NCI-H2107 treated with DMSO at 0.1 percent for 48 hours (cell line): ENCODE measurements around the gene RAB20.
"Not testable (repeated sequence)": the region's sequence is repeated elsewhere in the genome, so short reads cannot be mapped to it uniquely, and the experiment has no call there.

ENCODE experiments used
- DNase-seq: peaks from one replicate; lab custom pipeline; 2025; ENCODE audit not compliant: unreplicated experiment; lab: John Stamatoyannopoulos, UW

The RAB20 gene

DNA sequence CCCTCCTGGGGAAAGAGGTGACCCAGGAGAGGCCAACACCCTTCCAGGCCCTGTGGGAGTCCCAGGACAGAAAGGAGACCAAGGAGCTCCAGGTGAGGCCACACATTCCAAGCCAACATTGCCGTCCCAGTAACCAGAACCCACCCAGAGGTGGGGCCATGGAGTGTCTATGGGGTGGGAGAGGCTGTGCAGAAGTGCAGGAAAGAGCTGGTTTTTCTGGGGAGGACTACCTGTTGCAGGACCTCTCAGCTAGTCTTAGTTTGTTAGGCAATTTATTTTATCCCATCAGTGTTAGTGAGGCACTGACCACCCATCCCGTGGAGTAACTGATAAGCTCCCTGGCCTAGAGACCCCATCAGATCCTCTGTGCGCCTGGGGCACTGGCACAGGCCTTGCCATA, 66.1 kb downstream of the RAB20 start:
- no peak for DNase-seq

DNA sequence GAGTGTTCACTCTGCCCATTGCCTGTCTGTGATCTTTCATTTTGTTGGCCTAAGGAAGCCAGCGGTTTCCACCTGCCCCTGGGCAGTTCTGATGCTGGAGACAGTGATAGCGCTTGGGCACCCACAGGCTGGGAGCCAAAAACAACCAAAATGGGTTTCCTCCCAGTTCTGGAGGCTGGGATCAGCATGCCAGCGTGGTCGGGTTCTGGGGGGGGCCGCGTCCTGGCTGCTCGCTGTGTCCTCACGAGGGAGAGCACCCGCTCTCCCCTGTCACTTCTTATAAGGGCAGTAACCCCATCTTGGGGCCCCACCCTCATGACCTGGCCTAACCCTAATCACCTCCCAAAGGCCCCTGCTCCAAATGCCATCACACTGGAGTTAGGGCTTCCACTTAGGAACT, 67.9 kb downstream of the RAB20 start:
- DNase-seq = no peak

DNA sequence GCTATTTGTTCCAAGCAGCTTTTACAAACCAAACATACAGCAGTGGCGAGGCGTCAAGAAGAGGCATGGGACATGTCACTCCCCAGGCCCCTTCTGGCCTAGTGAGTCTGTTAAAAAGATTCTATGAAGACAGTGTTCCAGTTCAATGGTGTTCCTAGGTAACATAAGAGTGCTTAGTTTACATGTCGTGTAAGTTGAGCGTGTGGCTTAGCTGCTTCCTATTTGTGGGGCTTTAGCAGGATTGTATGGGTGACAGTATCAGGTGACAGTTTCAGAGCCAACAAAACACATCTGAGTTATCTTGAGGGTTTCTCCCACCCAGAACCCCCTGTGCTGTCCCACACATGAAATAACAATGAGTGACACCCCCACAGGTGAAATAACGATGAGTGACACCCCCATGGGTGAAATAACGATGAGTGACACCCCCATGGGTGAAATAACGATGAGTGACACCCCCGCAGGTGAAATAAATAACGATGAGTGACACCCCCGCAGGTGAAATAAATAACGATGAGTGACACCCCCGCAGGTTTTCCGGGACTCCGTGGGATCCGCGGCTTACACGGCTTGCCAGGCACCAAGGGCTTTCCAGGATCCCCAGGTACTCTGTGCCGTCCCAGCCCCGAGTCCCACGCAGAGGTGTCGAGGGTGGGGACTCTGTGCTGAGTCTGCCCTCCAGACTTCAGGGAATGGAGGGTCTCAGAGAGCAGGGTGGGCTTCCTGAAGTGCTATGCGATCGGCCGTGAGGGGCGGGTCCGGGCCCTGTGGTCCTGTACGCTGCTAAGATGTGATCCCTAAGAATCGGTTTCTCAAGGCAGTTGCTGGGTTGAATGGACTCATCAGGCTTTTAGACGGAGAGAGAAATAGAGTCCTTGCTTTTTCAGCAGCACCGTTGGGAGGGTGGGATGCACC, 68.6 kb downstream of the RAB20 start:
- peak; percentile 37 for DNase-seq

DNA sequence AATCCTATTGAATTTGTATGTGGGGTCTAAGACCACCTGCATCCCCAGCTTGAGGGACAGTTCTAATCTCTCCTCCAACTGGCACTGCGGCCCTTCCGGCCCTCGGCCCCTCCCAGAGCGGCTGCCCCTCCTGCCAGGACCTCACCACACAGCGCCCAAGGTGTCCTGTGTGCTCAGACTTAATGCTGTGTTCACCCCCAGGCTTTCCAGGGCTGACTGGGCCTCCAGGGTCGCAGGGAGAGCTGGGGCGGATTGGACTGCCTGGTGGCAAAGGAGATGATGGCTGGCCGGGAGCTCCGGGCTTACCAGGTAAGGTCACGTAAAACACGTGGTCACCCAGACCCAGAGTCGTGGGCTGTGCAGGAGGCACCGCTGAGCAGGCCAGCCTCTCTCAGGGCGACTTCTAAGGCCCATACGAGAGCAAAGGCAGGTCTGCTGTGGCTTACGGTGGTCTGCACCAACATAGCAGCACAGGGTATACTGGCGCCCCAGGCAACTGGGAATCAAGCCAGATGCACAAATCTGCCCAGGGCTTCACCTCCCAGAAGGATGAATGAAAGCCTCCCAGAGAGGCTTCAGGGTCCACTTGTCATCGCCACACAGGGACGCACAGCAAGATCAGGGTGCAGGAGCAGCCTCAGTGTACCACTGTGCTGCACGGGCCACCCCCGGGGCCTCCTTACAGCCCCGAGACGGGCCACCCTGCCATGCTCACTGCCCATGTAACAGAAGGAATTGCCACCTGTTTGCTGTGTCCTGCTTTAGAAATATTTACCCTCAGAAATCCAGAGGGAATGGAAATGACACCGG, 69.4 kb downstream of the RAB20 start:
- no peak for DNase-seq

DNA sequence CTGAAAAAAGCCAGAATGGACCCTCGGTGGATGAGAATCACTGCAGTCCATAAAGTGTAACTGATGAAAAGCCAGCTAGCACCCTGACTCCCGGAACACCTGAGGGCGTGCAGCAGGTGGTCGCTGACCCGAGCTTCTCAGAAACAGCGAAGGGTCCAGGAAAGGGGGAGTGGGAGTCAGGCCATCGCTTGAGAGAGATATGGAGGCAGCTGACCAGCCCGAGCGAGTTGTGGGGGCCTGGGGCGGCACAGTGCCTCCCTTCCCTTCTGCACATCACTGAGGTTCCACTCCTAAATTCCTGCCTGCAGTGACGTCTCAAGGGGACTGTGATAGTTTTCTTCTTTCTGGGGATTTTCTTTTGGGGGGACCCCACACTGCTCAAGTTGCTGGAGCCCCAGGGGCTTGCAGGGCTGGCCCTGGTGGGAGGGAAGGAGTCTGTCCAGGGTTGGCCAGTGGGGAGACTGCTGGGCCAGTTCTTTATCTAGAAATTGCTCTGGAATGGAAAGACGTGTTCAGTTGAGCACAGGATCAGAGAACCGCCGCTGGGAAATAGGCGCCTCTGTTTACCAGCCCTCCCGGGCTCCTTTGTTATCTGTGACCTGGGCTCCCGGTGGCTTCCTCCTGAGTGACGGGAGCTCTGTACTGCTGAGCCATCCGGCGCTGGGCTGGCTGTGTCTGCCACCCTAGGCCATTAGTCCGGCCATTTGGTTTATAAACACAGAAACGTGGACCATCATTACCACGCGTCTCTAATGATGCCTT, 71.3 kb downstream of the RAB20 start:
- no peak for DNase-seq

DNA sequence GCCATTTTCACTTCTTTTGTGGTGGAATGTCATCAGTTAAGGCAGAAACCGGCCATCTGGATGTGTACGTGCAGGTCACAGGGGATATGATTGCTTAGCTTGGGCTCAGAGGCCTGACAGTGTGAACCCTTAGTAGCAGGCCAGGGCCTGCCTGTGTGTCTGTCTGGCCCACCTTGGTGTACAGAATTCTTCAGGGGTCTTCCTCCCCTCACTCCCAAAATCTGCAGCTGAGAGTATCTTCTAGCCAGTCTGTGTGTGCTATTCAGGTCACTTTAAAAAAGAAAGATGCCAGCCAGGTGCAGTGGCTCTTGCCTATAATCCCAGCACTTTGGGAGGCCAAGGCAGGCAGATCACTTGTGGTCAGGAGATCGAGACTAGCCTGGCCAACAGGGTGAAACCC, 74.6 kb downstream of the RAB20 start:
- not testable (repeated sequence) for DNase-seq

DNA sequence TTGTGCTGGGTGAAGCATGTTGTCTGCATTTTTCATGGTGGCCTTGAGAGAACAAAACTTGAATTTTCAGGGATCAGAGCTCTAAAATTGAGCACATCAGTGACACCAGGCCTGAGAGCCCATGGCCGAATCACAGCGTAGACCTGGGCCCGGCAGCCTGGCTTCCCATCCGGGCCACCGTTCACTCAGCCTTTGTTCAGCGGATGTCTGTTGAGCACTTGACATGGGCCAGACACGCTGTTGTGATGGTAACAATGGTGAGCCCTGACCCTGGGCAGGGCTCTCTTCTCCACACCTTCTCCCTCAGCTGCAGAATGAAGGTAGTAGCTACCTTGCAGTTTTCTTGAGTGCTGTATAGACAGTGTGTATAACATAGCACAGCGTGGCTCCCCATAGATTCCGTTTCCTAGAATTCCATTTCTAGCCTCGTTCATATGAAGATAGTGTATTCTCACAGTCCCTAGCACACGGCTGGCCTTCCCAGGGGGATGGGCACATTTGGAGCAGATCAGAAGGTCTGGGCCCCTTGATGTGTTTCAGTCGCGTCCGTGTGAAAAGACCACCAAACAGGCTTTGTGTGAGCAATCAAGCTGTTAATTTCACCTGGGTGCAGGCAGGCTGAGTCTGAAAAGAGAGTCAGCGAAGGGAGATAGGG, 75.3 kb downstream of the RAB20 start:
- no peak for DNase-seq

DNA sequence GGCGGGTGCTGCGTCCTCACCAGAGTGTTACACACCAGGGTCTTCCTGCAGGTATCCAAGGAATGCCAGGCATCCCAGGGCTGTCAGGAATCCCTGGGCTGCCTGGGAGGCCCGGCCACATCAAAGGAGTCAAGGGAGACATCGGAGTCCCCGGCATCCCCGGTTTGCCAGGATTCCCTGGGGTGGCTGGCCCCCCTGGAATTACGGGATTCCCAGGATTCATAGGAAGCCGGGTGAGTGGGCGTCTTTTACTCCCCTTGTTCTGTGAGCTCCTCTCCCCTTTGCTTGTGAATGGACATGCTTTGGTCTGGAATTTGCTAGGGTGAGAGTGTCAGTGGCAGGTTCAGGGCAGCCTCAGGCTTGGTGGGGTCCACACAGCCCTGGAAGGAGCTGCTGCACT, 75.9 kb downstream of the RAB20 start:
- DNase-seq = no peak

DNA sequence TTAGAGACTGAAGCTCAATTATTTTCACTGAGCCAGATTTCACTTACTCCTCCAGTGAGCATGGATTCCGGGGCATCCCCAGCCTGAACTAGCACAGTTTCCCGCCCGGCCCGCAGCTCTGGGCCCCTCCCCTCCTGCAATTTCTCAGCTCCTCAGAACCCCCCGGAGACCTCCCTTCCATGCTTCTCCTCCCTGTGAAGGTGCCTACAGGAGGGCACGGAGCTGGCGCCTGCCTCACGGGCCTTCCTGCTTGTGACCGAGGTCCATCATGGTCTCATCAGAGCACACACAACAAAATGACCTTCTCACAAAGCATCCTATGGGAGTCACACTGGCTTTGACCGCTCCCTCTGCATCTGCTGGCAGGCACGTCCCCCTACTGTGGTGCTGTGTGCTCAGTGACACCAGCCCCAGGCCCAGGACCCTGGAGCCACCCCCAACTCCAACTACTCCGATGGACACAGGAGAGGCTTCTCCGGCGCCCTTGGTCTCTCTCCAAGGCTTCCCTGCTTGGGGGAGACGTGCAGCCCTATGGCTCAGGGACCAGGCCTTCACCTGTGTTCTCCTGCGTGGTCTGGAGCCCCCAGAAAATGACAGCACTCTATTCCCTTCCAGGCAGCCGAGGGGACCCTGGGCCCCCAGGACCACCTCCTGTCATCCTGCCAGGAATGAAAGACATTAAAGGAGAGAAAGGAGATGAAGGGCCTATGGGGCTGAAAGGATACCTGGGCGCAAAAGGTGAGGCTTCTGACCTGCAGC, 77.1 kb downstream of the RAB20 start:
- DNase-seq = no peak

DNA sequence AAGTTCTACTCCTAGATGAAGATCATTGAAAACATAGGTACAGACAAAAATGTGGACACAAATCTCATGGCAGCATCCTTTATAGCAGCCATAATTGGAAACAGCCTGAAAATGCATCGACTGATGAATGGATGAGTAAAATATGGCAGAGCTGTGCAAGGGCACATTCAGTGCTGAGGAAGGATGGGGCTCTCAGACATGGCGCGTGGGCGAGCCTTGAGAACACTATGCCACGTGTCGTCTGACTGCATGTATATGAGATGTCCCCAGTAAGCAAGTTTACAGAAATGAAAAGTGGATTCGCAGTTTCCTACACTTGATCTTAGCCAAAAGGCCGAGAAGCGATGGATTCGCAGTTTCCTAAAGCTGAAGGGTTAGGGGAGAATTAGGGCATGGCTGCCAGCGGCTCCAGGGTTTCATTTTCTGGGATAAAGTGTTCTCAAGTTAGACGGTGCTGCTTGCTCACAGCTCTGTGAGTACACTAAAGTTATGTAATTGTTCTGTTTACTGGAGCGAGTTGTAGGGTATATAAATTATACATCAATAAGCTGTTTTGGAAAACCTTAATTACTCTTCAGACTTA, 78.0 kb downstream of the RAB20 start:
- no peak for DNase-seq

DNA sequence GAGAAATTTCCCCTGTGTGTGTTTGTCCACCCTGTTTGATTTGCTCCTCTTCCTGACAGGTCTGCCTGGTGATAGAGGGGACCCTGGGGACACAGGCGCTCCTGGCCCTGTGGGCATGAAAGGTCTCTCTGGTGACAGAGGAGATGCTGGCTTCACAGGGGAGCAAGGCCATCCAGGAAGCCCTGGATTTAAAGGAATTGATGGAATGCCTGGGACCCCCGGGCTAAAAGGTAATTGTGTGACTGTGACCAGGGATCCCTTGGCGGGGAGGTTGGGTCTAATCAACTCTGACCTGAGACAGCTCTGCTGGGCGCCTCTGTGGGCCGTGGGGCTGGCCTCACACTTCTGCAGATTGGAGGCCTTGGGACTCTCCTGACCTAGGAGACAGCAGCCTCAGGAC, 81.4 kb downstream of the RAB20 start:
- no peak for DNase-seq

DNA sequence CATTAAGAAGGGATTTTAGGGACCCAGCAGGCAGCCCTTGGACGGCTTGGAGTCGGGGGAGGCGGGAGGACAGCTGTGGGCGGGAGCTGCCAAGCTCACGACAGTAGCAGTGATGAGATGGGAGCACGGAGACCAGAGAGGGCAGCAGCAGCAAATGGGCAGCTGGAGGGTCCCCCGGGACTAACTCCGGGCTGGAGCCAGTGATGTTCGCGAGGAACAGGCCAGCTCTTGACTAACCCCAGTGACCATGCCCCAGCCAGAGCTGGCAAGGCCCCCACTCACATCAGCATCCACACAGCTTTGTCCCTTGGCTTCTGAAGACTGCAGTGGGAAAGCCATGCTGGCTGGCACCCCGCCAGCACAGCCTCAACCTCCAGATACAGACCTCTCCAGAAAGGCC, 81.9 kb downstream of the RAB20 start:
- no peak for DNase-seq

DNA sequence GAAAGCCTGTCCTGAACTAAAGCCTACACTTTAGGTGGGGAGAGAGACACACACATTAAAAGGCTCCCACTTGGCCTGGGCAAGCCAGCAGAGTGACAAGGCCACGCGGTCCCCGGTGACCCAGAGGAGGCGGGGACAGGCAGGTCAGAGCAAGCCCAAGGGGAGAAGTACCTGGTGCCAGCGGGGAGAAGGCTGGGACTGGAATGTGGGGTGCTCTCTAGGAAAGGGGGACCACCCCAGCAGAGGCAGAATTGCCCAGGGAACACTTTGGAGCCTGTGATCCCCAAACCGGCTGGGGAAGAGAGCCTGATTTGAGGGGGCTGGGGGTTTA, 82.3 kb downstream of the RAB20 start:
- no peak for DNase-seq

DNA sequence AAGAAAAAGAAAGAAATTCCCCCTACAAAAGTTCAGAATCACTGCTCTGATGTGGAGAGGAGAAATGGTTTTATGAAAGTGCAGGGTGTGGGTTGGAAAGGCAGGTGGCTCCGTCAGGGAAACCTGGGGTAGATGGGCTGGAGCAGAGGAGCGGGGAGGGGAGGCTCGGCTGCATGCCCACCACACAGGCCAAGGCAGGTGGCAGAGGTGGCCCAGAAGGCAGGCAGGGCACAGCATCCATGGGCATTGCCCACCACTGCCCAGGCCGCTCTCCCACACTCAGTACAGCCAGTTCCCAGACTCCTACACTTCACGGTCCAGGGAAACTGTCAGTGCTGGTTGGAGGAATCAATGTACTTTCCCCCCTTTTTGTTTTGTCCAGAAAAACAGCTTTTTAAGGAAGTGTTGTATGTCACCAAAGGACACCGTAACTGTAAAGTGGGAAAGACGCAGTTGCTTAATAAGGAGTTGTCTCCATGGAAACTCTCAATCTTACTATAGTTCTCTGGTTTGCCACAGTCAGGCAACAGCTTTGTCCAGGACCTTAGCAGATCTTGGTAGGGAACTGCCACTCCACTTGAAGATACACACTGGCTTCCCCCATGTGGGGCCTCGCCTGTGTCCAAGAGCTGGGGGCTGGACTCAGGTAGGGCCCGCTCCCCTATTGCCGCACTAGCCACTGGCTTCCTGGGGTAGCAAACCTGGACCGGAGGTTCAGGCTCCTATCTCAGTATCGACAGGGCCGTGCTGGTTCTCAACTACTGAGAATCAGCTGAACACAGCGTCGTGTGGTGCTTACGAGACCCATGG, 82.9 kb downstream of the RAB20 start:
- no peak for DNase-seq

DNA sequence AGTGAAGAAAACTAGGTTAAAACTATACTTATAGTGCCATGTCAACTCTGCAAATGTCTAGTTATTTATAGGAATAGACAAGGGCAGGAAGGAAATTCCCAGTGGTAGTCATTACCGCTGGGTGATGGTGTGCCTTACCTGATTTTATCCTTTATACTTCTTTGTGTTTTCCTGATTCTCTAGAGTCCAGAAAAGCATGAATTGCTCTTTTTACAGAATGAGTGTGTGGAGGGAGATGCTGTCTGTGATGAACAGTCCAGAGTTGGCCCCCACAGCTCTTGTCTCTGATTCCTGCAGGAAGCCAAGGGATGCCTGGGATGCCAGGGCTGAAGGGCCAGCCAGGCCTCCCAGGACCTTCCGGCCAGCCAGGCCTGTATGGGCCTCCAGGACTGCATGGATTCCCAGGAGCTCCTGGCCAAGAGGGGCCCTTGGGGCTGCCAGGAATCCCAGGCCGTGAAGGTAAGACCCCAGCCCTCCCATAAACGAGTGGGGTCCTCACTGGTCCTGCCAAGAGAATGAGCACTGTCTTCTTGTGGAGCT, 83.7 kb downstream of the RAB20 start:
- no peak for DNase-seq

DNA sequence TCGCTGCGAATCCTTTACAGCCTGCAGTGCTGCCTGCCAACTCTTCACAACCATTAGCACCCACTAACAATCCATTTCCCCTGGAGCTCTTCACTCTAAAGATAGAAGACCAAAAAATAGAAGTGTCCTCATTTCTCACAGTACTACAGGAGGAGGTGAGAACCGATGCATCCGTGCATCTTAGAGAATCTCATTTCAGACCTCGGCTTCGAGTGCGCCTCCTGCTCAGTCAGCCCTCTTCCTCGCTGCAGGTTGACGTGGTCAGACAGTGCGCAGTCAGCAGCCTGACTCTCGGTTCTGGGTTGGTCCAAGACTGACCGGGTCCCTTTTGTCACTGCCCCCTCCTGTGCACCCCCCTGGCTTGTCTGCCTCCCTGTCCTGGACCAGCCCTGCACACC, 85.3 kb downstream of the RAB20 start:
- DNase-seq = no peak

DNA sequence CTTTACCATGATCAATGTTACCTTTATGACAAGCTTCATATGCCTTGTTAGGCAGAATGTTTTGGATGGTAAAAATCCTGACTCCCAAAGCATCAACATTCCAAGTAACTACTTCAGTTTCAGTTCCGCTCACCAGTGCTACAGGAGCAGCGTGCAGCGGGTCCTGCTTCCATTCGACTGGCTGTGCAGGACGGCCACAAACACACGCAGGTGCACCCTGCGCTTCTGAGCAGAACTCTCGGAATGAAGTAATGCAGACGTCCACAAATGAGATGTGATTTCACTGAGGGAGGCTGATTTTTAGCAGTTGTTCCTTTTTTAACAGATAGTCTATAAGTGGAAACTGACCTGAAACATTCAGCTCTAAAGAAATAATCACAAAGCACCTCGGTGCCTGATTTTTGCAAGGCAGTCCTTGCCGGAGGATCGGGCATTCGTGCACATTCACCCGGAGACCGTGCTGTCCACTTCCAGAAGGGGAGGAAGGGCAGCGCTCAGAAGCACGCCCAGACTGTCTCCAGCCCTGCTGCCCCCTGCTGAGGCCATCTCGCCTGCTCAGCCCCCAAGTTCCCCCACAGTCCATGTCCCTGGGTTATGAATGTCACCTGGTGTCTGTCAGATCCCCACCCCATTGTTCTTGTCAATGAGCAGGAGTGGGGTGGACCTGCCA, 85.8 kb downstream of the RAB20 start:
- DNase-seq = no peak

DNA sequence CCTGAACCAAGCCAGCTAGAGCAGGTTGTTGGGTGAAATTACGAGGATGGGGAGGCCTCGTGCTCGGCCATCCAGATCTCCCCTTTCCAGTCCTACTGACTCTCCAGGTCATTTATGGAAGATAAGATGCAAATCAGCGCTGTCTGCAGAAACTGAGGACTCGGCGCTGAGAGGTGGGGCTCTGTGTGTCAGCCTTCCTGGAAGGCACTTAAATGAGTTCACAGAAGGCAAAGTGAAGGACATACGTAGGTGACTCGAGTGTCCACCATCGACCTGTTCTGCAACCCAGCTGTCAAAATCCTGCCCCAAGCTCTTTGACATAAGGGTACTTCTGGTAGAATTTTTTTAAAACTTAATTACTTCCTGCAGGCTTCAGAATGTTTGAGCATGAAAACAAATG, 86.4 kb downstream of the RAB20 start:
- DNase-seq = no peak
